Body of pancreas (tissue), 4 donors: ENCODE data around the gene FBLN5. TPM values are rescaled to one million over a fixed set of nuclear protein-coding genes. Genes with fewer than 3 reads are reported as not detected.

ENCODE experiments used
- ATAC-seq: fragments of 150-250 bp; one replicate; pipeline ENCODE4 v1.9.1; 2016
- DNase-seq, 4 donors: peaks; one replicate each; pipeline ENCODE4 v3.0.0-alpha.2; 2019
- H3K27ac ChIP-seq, 4 donors: fragments of 200-600 bp; sonication (generic); 1 replicate in 3 of 4; 2 replicates in 1 of 4; pipeline versions ENCODE4 v1.5.1 to v1.6.1; 2016 to 2019; ENCODE audit warnings: mild to moderate bottlenecking in 1 of 4, mixed read lengths in 1 of 4, moderate library complexity in 1 of 4
- H3K27me3 ChIP-seq, 2 donors: fragments of 200-600 bp; sonication (generic); one replicate each; pipeline ENCODE4 v1.6.0; 2016; ENCODE audit warnings: mild to moderate bottlenecking in 1 of 2
- H3K36me3 ChIP-seq, 2 donors: fragments of 200-600 bp; sonication (generic); replicated peaks in 1 of 2; 2 replicates each; pipeline ENCODE4 v1.5.1; 2016; ENCODE audit warnings: low read depth in 2 of 2; ENCODE audit not compliant: insufficient read depth in 1 of 2
- H3K4me1 ChIP-seq: fragments of 200-600 bp; sonication (generic); one replicate; pipeline ENCODE4 v1.6.0; 2016
- H3K4me3 ChIP-seq, 2 donors: fragments of 200-600 bp; sonication (generic); 1 replicate in 1 of 2; 2 replicates in 1 of 2; pipeline ENCODE4 v1.5.1; 2016 to 2019
- H3K9me3 ChIP-seq, 3 donors: fragments of 200-600 bp; sonication (generic); 1 replicate in 2 of 3; 2 replicates in 1 of 3; pipeline ENCODE4 v1.5.1; 2016
- POLR2A ChIP-seq, 3 donors: fragments of 450-650 bp; IDR thresholded peaks; one replicate each; pipeline ENCODE4 v1.6.1; 2016; ENCODE audit warnings: antibody characterized with exemption in 3 of 3, mild to moderate bottlenecking in 2 of 3
- WGBS, 2 donors: methylation state at CpG; one replicate each; pipeline ENCODE4 v1.1.5; 2017; 5-methylcytosine and 5-hydroxymethylcytosine counted together
- intact Hi-C: fragments of 100-400 bp; cut with DNase I; formaldehyde crosslinking; loops from one replicate; pipeline ENCODE4 v1.15.1; 2023
- total RNA-seq, 2 donors: library from RNA; depleted of rRNA; stranded (reverse); fragments of >200 nt; gene quantifications; one replicate each; pipeline ENCODE4 v1.1.0, GENCODE V29; 2016
- TF ChIP-seq, protein P1 (sequence below), 7 experiments: fragments of 450-650 bp in 4 of 7; fragments of 200-600 bp in 3 of 7; sonication (generic) in 3 of 7; IDR thresholded peaks; one replicate each; pipeline ENCODE4 v1.5.1; 2016 to 2019; ENCODE audit warnings: antibody characterized with exemption in 7 of 7

The FBLN5 gene
- total RNA-seq, 2 donors from 2014 or later: 52.1 to 129 TPM

DNA sequence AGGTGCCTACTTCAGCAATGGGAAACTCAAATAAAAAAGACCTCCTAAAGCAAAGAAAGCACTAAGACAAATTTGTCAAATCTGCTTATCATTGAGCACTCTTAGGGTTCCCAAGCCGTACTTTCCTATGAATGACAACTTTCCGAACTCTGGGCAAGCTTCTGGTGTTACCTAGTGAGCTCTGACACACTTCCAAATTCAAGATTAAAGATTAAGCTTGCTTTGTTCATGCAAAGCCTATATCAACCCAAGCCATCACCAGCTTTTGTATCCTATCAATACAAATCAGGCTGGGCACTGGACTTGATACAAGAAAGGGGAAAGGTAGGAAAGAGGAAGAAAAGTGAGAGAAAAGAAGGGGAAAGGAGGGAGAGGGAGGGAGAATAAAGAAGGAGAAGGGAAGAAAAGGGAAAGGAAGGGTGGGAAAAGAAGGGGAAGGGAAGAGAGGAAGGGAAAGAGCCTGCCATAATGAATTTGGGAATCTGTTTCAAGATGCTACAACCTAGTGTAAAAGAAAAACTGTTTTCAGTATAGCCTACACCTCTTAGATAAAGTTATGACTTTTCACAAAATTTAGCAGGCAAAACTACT, 23.8 kb upstream of the FBLN5 start:
- Histone ChIP-seq H3K27ac (no peak overlapping the region), H3K36me3 (peaks cover 0 to 31% of the 10 kb centered on the region in 2 donors), H3K4me3 (no peak overlapping the region), H3K27me3 (no peaks in the 10 kb centered on the region), H3K9me3 (no peaks in the 10 kb centered on the region), H3K4me1 (no peaks in the 10 kb centered on the region)
- 34 to 38% methylated on average over 2 of the region's 2 CpGs for WGBS, 2 donors
- no peak for ATAC-seq
- no peak for DNase-seq
- TF ChIP-seq POLR2A (IDR thresholded peaks at IDR 0.05): no peak
- TF ChIP-seq, protein P1, sequence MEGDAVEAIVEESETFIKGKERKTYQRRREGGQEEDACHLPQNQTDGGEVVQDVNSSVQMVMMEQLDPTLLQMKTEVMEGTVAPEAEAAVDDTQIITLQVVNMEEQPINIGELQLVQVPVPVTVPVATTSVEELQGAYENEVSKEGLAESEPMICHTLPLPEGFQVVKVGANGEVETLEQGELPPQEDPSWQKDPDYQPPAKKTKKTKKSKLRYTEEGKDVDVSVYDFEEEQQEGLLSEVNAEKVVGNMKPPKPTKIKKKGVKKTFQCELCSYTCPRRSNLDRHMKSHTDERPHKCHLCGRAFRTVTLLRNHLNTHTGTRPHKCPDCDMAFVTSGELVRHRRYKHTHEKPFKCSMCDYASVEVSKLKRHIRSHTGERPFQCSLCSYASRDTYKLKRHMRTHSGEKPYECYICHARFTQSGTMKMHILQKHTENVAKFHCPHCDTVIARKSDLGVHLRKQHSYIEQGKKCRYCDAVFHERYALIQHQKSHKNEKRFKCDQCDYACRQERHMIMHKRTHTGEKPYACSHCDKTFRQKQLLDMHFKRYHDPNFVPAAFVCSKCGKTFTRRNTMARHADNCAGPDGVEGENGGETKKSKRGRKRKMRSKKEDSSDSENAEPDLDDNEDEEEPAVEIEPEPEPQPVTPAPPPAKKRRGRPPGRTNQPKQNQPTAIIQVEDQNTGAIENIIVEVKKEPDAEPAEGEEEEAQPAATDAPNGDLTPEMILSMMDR (IDR thresholded peaks at IDR 0.05): no peak
- intact Hi-C loops: no loop called here

DNA sequence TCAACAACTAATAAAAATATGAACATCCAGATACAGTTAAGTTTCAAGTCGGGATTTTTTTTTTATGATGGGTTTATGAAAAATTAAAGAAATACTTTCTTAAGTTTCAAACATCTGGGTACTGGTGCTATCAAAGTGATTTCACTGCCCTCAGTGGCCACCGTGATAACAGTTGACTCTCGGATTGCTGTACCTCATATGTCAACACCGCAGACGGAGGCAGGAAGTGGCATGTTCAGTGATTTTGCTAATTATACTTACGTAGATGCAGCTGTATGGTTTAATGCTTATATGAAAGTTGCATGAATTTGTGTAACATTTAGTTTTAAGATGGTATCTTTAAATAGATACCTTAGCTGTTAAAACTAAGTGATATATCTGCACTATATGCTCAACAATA, 20.8 kb upstream of the FBLN5 start:
- Histone ChIP-seq H3K27ac (no peak overlapping the region), H3K9me3 (no peaks in the 10 kb centered on the region), H3K4me1 (peaks cover 7% of the 10 kb centered on the region), H3K36me3 (peaks cover 0 to 23% of the 10 kb centered on the region in 2 donors), H3K27me3 (no peaks in the 10 kb centered on the region), H3K4me3 (no peak overlapping the region)
- WGBS, 2 donors: 67 to 89% methylated on average over 6 of the region's 6 CpGs
- intact Hi-C loops: no loop called here
- DNase-seq: no peak
- TF ChIP-seq, protein P1 (IDR thresholded peaks at IDR 0.05): no peak
- TF ChIP-seq POLR2A (IDR thresholded peaks at IDR 0.05): no peak
- ATAC-seq: no peak

DNA sequence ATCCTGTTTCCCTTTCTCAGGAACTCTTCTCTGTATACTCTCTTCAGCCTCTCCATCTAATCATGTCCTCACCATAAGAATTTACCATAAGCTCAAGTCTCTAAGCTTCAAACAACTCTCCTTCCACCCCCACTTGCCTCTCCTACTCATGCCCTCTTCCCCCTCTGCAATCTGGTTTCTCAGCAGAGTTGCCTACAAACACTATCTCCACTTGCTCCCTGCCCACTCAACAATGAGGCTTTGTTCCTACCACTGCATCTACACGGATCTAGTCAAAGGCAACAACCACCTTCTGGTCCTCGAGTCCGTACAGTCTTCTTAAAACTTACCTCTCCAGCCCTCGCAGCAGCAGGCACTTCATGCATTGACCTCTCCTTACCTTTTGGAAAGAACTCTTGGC, 17.2 kb upstream of the FBLN5 start:
- intact Hi-C loops: no loop called here
- TF ChIP-seq, protein P1 (IDR thresholded peaks at IDR 0.05): no peak
- TF ChIP-seq POLR2A (IDR thresholded peaks at IDR 0.05): no peak
- Histone ChIP-seq H3K9me3 (no peaks in the 10 kb centered on the region), H3K4me1 (peaks cover 16% of the 10 kb centered on the region), H3K36me3 (peaks cover 0 to 7% of the 10 kb centered on the region in 2 donors), H3K27ac (no peak overlapping the region), H3K27me3 (no peaks in the 10 kb centered on the region), H3K4me3 (no peak overlapping the region)
- ATAC-seq: no peak
- 42% methylated on average over 4 of the region's 4 CpGs for WGBS, 2 donors
- DNase-seq: no peak

DNA sequence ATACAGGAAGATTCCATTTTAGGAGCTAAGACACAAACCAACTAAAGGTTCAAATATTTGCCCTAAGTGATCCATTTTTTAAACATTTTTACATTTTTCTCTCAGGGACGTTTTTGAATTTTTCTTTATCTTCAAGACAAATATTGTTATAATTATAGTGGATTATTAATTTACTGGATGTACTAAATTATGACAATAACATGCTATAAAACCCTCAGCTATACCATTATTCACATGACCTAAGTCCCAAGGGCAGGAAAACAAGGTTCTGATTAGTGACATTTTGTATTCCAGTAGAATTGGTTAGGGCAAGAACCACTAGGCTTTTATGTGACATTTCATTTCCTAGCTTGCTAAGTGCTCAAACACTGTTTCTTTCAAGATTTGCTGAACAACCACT, 16.5 kb upstream of the FBLN5 start:
- intact Hi-C loops: no loop called here
- Histone ChIP-seq H3K27me3 (no peaks in the 10 kb centered on the region), H3K4me3 (no peak overlapping the region), H3K9me3 (no peaks in the 10 kb centered on the region), H3K27ac (no peak overlapping the region), H3K36me3 (peaks cover 0 to 3% of the 10 kb centered on the region in 2 donors), H3K4me1 (peaks cover 16% of the 10 kb centered on the region)
- WGBS, 2 donors: 13 to 21% methylated on average over 1 of the region's 1 CpG
- ATAC-seq (no peak), DNase-seq (no peak)
- no peak for TF ChIP-seq POLR2A (IDR thresholded peaks at IDR 0.05)
- TF ChIP-seq, protein P1 (IDR thresholded peaks at IDR 0.05): no peak

DNA sequence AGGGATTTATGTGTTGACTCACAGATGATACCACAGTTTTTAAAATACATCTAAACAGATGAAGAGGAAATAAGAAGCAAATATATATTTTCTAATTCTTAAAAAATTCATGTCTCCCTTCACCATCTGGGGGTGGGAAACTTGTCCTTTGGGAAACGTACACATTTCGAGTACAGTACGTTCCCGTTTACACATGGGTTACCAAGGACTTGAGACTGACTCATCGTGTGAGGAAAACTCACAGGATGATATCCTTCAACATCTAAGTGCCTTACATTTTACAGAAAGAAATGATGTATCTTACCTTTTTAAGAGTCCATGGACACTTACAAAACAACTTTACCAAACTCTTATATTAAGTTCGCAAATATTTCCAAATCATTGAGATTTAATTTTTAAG, 16.0 kb upstream of the FBLN5 start:
- Histone ChIP-seq H3K27me3 (no peaks in the 10 kb centered on the region), H3K9me3 (no peaks in the 10 kb centered on the region), H3K27ac (no peak overlapping the region), H3K4me3 (no peak overlapping the region), H3K36me3 (no peaks in the 10 kb centered on the region), H3K4me1 (peaks cover 16% of the 10 kb centered on the region)
- ATAC-seq (peak; percentile 50), DNase-seq (no peak)
- intact Hi-C loops: no loop called here
- 48 to 52% methylated on average over 6 of the region's 6 CpGs for WGBS, 2 donors
- TF ChIP-seq, protein P1 (IDR thresholded peaks at IDR 0.05): no peak
- TF ChIP-seq POLR2A (IDR thresholded peaks at IDR 0.05): no peak
